HG03280 (cell line): ENCODE results near the gene LRRC31.

Experiments used
- ATAC-seq: cut with Tn5 transposase; IDR thresholded peaks from one replicate; pipeline ENCODE4 v1.9.1; 2021; ENCODE audit warnings: mild to moderate bottlenecking, moderate library complexity; ENCODE audit not compliant: unreplicated experiment

Gene LRRC31

DNA sequence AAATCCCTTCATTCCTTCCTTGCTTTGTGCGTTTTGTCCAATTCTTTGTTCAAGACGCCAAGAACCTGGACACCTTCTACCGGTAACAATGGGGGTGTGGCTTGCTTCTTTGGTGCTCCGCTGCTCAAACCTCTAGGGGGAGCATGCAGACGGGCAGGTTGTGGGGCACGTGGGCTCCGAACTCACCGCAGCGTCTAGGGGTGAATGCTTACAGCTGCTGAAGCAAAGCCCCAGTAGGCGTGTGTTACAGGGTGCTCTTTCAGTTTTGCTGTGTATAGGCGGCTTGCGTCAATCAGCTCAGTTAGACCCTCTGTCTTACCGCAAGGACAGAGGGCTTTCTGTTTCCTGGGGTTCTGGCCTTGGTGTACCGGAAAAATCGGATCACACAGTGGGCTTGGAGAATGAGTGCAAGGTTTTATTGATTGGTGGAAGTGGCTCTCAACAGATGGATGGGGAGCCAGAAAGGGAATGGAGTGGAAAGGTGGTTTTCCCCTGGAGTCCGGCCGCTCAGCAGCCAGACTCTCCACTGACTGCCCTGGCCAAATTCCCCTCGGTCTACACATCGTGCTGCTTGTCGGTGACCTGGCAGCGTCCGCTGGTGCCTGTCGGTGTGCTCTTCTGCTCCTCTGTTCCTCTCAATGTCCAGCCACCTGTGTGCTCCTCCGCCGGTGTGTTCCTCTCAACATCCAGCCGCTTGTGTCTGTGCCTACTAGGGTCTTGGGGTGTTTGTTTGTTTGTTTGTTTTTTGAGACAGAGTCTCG is 55.8 kb downstream of the LRRC31 start:
- peak; percentile 90 for ATAC-seq

DNA sequence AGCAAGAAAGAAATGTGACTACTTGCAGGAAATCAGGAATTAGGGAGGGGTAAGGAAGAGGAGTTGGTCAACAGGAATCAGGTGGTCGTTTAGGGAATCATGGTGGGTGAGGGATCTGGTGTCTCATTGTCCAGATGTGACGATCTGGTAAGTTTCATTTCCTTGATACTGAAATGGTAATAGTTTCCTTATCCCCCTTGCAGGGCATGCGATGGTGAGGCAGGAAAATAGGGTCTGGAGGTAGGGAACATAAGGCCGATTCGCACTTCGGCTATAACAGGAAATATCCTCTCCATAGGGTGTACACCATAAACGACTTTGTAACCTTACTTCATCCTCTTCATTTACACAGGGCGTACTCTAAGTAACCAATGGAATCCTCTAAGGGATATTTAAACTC is 56.5 kb downstream of the LRRC31 start:
- ATAC-seq, result no peak

DNA sequence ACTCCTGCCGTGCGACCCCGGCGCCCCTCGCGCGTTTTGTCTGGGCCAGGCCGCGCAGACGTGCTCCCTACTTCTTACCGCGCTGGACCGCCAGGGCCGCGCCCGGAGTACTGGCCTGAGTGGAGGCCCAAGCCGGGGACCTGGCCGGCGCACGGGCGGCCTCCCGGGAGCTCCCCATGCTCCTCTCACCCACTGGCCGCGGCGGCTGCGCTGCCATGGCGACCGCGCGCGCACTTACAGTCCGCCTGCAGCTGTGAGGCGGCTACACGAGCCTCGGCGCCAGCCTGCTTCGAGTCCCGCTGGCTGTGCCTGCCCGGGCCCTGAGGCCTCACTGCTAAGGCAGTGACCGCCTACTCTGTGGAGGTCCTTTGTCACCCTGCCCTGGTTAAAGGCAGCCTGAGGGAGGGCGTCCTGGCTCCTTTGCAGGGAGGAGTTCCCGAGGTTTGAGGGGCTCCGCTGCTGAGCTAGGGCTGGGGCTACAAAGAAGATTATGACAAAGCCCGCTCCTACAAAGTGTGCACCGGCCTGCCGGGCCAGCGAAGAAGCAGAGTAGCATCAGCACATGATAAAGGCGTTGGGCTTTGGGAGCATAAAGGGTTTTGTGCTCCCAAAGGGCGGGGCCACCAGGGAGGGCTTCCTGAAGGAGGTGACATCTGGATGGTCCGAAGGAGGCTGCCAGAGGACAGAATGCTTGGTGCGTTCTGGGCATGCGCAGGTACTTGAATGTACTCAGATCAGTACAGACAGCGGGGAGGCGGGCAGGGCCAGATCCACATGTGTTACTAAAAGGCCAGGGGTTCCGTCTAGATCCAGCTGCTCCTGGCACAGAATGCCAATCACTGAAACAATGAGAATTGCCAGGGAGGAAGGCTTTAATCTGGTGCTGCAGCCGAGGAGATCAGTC is 57.2 kb downstream of the LRRC31 start, which contains the start of the genes LRRC34 and LRRIQ4:
TSS of gene LRRC34 (minus strand) at position 573 of the 904 bp plus-strand sequence. CDS start at position 217, 356 bp downstream.
TSS of gene LRRIQ4 (plus strand) at position 539 of the 904 bp plus-strand sequence. CDS start 9,052 bp downstream, outside the sequence.
- ATAC-seq, result peak; percentile 68

DNA sequence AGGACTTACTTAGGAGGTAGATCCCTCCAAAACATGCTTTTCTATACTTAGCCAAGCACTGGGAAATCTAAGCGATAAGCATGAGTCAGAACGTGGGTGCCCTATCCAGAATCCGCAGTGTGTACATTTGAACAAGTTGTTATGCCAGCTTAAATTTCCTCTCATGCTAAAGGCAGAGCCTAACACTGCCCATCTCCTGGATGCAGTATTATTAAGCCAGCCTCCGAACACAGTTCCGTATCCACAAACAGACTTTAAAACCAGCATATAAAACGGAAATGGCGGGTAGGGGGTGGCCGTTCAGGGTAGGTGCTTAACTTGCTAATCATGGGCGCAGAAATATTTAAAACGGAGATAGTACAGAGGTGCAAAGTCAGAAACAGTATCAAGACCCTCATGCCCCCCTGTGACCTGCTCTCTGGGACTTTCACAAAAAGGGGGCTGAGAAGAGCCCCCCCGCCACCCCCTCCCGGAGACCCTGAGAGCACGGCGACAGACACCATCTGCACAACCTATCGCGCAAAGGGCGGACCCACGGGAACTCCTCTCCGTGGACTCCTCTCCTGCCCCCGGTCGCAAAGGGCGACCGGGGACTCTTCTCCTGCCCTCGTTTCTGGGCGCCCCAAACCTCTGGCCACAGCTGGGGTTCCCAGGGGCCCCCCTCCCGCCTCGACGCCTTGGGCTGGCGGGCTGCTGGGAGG is 58.0 kb downstream of the LRRC31 start:
- no peak for ATAC-seq

DNA sequence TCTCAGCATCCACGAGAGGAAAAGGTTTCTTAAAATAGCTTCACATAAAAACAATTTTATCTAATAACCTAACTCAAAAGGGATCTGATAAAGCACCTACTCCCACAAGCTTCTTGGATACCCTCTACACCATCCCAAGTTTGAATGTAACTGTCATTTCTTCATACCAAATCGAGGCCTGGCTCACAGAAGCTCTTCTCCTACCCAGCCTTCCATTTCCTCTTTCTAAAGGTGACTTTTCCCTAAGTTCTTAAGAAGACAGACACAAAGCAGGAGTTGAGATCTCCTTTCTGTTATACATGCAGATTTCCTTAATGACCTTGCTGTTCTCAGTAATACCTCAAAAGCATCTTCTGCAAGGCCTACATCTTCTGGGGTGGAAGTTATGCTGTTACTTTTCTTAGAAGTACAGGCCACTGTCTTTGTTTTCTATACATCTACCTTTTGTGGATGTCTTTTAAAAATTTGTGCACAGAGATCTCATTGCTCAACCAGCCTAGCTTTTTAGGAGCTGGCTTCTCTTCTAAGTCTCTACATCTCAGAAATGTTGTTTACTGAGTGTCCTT is 60.4 kb downstream of the LRRC31 start:
- ATAC-seq, result no peak

DNA sequence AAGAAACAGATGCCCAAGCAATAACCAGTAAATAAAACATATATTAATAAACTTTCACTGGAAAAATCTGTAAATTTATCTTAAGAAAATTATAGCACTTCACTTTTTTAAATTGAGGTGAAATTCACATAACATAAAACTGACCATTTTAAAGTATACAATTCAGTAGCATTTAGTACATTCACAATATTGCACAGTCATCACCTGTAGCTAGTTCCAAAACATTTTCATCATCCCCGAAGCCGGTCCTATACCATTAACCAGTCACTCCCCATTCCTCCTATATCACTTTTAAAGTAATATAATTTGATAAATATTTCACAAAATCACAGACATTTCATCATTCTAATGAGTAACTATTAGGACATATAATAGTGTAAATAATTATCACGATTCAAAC is 65.1 kb downstream of the LRRC31 start:
- no peak for ATAC-seq

DNA sequence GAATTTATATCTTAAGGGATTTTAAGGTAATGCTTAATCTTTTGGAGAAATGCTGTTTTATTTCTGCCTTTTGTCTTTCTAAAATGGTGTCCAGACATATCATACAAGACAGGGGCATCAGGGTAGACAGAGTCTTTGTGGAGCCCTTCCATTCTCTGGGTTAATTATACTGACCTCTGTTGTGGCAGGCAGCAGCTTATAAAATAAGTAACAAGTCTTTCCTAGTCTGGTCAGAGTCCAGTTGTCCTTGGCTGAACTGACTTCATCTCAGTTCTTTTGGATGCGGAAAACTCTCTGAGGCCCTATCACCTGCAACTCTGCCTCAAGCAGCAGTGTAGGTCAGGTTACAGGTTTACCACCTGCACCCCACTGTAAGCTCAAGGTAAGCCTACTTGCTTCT is 77.4 kb downstream of the LRRC31 start:
- ATAC-seq, result no peak

DNA sequence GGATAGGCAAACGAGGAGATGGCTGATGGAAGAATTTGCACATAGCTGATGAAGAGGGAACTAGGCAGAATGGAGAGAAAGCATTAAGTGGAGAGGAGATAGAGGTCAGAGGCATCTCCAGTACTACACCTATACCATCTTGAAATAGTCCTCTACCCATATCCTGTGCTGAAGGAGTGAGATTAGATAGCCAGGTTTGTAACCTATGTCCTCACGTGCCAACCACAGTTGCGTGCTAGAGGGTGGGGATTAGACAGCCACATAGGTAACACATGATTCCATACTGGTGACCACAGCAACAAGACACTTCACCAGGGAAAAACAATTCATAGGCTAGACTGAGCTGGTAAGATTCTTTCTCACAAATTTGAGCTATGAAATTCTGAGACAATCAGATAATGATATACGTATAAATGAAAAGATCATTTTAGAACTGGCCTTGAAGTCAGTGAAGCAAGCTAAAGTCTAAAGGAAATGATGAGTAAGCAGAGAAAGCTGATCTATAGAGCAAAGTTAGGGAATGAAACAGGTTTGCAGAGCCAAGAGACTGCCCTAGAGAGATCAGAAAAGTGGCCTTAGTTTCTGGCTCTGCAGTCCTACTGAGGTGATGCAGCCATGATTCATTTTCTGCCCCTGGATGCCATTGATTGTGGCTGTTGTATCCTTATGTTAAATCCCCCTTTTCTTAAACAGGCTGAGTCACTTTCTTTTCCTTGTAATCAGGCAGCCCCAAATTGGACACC is 78.9 kb downstream of the LRRC31 start:
- no peak for ATAC-seq

DNA sequence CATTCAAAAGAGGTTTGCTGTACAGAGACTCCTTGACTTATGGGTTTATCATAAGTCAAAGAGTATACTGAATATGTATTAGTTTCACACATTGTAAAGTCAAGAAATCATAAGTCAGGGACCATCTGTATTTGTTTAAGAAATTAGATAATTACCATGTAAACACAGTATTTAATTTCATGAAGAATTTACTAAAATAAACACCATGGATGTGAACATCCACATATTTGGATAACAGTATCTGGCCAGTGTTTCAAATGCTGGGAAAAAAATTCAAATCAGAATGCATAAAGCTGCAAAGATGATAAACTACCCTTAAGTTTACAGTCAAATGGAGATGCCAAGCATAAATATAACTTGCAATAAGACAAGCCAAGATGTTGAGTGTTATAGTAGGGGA is 79.5 kb downstream of the LRRC31 start:
- ATAC-seq, result no peak
